ENCODE results near the gene PRMT3.

GRCh38 chr11:20403059-20403458 is 15.5 kb downstream of the PRMT3 start:
- no peak for TF ChIP-seq CTCF (IDR thresholded peaks at IDR 0.05)
- TF ChIP-seq EZH2 (IDR thresholded peaks at IDR 0.05; ENCODE audit: borderline replicate concordance, insufficient read depth, low read depth, low read length, poor library complexity, severe bottlenecking), result no peak
